ENCODE measurements around the gene HIPK2. TPM values are rescaled to one million over a fixed set of nuclear protein-coding genes. Genes with fewer than 3 reads are reported as not detected.

HIPK2 gene
- total RNA-seq, 1 donor: 7.3 TPM

- TF ChIP-seq CTCF (IDR thresholded peaks at IDR 0.05; ENCODE audit: insufficient read depth, low read depth, low read length): no peak
- no peak overlapping the region for H3K4me3 ChIP-seq (ENCODE audit: low read depth, low read length)
- peak; percentile 72 for DNase-seq (ENCODE audit: low read depth)
Observed at GRCh38 chr7:139774376-139774775, 3.4 kb downstream of the HIPK2 start.

GRCh38 chr7:139773371-139773770, 4.4 kb downstream of the HIPK2 start:
- H3K4me3 ChIP-seq (ENCODE audit: low read depth, low read length): no peak overlapping the region
- DNase-seq (ENCODE audit: low read depth): no peak
- TF ChIP-seq CTCF (IDR thresholded peaks at IDR 0.05; ENCODE audit: insufficient read depth, low read depth, low read length): no peak

- no peak for DNase-seq (ENCODE audit: low read depth)
- no peak for TF ChIP-seq CTCF (IDR thresholded peaks at IDR 0.05; ENCODE audit: insufficient read depth, low read depth, low read length)
- H3K4me3 ChIP-seq (ENCODE audit: low read depth, low read length): no peak overlapping the region
Observed at GRCh38 chr7:139772873-139773272, 4.9 kb downstream of the HIPK2 start.

- no peak overlapping the region for H3K4me3 ChIP-seq (ENCODE audit: low read depth, low read length)
- DNase-seq (ENCODE audit: low read depth): no peak
- no peak for TF ChIP-seq CTCF (IDR thresholded peaks at IDR 0.05; ENCODE audit: insufficient read depth, low read depth, low read length)
Observed at GRCh38 chr7:139772115-139772514, 5.7 kb downstream of the HIPK2 start.

- DNase-seq (ENCODE audit: low read depth): peak; percentile 86
- H3K4me3 ChIP-seq (ENCODE audit: low read depth, low read length): no peak overlapping the region
- no peak for TF ChIP-seq CTCF (IDR thresholded peaks at IDR 0.05; ENCODE audit: insufficient read depth, low read depth, low read length)
Observed at GRCh38 chr7:139771001-139771956, 6.5 kb downstream of the HIPK2 start.

GRCh38 chr7:139769761-139770160, 8.0 kb downstream of the HIPK2 start:
- no peak for DNase-seq (ENCODE audit: low read depth)
- no peak for TF ChIP-seq CTCF (IDR thresholded peaks at IDR 0.05; ENCODE audit: insufficient read depth, low read depth, low read length)
- H3K4me3 ChIP-seq (ENCODE audit: low read depth, low read length): no peak overlapping the region

All from fibroblast of villous mesenchyme (primary cell).